ENCODE measurements around the gene SHANK3.

The SHANK3 gene

GRCh38 chr22:50700387-50701075 lies 27.9 kb downstream of the SHANK3 start:
- no peak for FAIRE-seq

GRCh38 chr22:50701076-50701419 lies 28.4 kb downstream of the SHANK3 start:
- no peak for FAIRE-seq

GRCh38 chr22:50701428-50702154 lies 29.0 kb downstream of the SHANK3 start:
- FAIRE-seq: no peak

GRCh38 chr22:50702261-50702671 lies 29.6 kb downstream of the SHANK3 start:
- FAIRE-seq: no peak

- FAIRE-seq: no peak
Observed at GRCh38 chr22:50702821-50703725, 30.4 kb downstream of the SHANK3 start.

- no peak for FAIRE-seq
Observed at GRCh38 chr22:50703726-50704509, 31.3 kb downstream of the SHANK3 start.

GRCh38 chr22:50704510-50705218 lies 32.0 kb downstream of the SHANK3 start:
- FAIRE-seq: no peak

GRCh38 chr22:50705219-50705691 lies 32.6 kb downstream of the SHANK3 start:
- FAIRE-seq: no peak

GRCh38 chr22:50705851-50706351 lies 33.3 kb downstream of the SHANK3 start:
- no peak for FAIRE-seq

- FAIRE-seq: no peak
Observed at GRCh38 chr22:50706481-50707125, 34.0 kb downstream of the SHANK3 start.

GRCh38 chr22:50708474-50708873 lies 35.9 kb downstream of the SHANK3 start:
- no peak for FAIRE-seq

- FAIRE-seq: no peak
Observed at GRCh38 chr22:50708996-50709395, 36.4 kb downstream of the SHANK3 start.

GRCh38 chr22:50710221-50710620 lies 37.6 kb downstream of the SHANK3 start:
- no peak for FAIRE-seq

- no peak for FAIRE-seq
Observed at GRCh38 chr22:50710886-50711285, 38.3 kb downstream of the SHANK3 start.

GRCh38 chr22:50711446-50712340 lies 39.1 kb downstream of the SHANK3 start:
- FAIRE-seq: no peak

- FAIRE-seq: no peak
Observed at GRCh38 chr22:50712341-50713007, 39.9 kb downstream of the SHANK3 start.

- FAIRE-seq: no peak
Observed at GRCh38 chr22:50713008-50713385, 40.4 kb downstream of the SHANK3 start.

- no peak for FAIRE-seq
Observed at GRCh38 chr22:50713571-50714056, 41.0 kb downstream of the SHANK3 start.

GRCh38 chr22:50714150-50714549 lies 41.5 kb downstream of the SHANK3 start:
- no peak for FAIRE-seq
